ENCODE measurements around the gene CYP2A6.
A peak's percentile ranks its signal among the peaks of the same experiment; 100 is the strongest.

CYP2A6 gene

GRCh38 chr19:40803170-40803856 is 46.9 kb downstream of the CYP2A6 start:
- peak overlapping the region; percentile 80 to 99 (median 98) for H3K4me3 Mint-ChIP-seq
- TF ChIP-seq CTCF (IDR thresholded peaks at IDR 0.05; ENCODE audit: unreplicated experiment in 3 of 3), result no peak
- H3K4me1 Mint-ChIP-seq, result peaks cover 58% of the 10 kb centered on the region
- peak overlapping the region; percentile 69 to 79 (median 75) for H3K27ac Mint-ChIP-seq
- H3K9me3 Mint-ChIP-seq, result no peaks in the 10 kb centered on the region
- peaks cover 31% of the 10 kb centered on the region for H3K36me3 Mint-ChIP-seq (ENCODE audit: low read depth)
- H3K27me3 Mint-ChIP-seq (ENCODE audit: low read depth), result no peaks in the 10 kb centered on the region

DNA sequence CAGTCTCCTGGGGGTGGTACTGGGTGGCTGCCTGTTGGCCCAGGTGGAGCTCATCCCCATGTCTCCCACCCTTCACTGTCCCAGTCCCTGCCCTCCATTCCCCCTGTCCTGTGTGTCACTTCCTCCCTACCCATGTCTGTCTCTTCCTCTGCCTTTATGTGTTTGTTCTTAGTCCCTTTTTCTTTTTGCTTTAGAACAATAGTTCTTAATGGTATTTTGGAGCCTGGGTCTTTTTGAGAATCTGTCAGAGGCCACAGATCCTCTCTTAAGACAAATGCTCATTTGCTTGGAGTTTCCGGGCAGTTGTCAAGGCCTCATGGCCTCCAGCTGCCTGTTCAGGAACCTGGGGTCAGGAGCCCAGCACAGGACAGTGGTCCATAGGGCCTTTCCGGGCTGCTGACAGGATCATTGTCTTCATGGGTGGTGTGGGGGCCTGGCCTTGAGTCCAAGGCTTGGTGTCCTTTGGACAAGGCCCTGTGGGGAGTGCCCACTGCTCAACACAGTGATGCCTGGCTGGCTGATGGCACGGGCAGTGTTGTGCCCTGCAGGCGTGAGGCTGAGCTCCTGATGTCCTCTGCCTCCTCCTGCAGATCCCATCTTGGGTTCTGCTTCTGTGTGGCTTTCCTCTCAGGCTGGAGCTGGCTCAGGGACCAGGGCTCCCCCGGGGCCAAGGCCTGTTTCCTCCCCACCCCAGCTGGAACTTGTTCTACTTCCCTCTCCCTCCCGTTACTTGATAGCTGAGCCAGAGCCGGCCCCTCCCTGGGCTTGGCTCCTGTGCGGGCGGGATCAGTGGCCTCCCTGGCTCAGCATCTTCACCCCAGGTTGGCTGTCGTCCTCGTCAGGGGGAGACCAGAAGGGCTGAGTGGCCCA is 47.7 kb downstream of the CYP2A6 start:
- Mint-ChIP-seq H3K27ac (peak overlapping the region; percentile 77 to 81 (median 79)), H3K27me3 (ENCODE audit: low read depth) (no peaks in the 10 kb centered on the region), H3K4me1 (peaks cover 62% of the 10 kb centered on the region), H3K36me3 (ENCODE audit: low read depth) (peaks cover 27% of the 10 kb centered on the region), H3K4me3 (peak overlapping the region; percentile 80 to 99 (median 98)), H3K9me3 (no peaks in the 10 kb centered on the region)
- TF ChIP-seq CTCF (IDR thresholded peaks at IDR 0.05; ENCODE audit: unreplicated experiment in 3 of 3), result no peak

DNA sequence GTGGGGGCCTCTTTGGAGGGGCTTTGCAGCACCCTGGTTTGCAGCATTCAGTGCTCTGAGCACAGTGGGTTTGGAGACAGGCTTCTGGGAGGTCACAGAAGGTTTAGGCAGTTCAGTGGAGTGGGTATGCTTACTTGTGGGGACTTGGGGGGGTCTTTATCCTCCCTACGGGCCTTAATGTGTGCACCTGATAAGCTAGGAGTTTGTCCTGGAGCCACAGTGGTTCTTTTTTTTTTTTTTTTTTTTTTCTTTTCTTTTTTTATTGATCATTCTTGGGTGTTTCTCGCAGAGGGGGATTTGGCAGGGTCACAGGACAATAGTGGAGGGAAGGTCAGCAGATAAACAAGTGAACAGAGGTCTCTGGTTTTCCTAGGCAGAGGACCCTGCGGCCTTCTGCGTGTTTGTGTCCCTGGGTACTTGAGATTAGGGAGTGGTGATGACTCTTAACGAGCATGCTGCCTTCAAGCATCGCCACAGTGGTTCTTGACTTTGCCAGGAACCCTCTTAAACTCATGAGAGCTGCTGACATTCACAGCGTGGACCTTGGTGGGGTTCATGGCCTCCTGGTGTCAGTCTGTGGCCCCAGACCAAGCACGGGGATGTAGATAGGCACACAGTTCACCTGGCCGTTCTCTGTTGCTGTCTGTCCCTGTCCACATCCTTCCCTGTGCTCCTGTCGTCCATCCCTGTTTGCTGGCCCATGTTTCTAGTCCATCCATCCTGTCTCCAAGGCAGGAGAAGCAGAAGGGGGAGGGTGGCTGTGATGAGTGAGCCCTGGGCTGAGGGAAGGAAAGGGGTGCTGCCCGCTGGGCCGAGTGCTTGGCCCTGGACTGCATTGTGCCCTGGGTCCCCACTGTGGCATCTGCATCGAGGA is 48.6 kb downstream of the CYP2A6 start:
- peak overlapping the region; percentile 80 to 99 (median 98) for H3K4me3 Mint-ChIP-seq
- peaks cover 58% of the 10 kb centered on the region for H3K4me1 Mint-ChIP-seq
- TF ChIP-seq CTCF (IDR thresholded peaks at IDR 0.05; ENCODE audit: unreplicated experiment in 3 of 3), result no peak
- H3K36me3 Mint-ChIP-seq (ENCODE audit: low read depth), result peaks cover 27% of the 10 kb centered on the region
- peak overlapping the region; percentile 77 to 81 (median 79) for H3K27ac Mint-ChIP-seq
- no peaks in the 10 kb centered on the region for H3K9me3 Mint-ChIP-seq
- no peaks in the 10 kb centered on the region for H3K27me3 Mint-ChIP-seq (ENCODE audit: low read depth)

DNA sequence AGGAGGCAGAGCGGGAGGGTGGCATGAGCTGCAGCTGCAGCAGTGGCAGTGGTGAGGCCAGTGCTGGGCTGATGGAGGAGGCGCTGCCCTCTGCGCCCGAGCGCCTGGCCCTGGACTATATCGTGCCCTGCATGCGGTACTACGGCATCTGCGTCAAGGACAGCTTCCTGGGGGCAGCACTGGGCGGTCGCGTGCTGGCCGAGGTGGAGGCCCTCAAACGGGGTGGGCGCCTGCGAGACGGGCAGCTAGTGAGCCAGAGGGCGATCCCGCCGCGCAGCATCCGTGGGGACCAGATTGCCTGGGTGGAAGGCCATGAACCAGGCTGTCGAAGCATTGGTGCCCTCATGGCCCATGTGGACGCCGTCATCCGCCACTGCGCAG is 49.3 kb downstream of the CYP2A6 start:
- no peak for TF ChIP-seq CTCF (IDR thresholded peaks at IDR 0.05; ENCODE audit: unreplicated experiment in 3 of 3)
- peaks cover 51% of the 10 kb centered on the region for H3K4me1 Mint-ChIP-seq
- H3K36me3 Mint-ChIP-seq (ENCODE audit: low read depth), result peaks cover 27% of the 10 kb centered on the region
- no peaks in the 10 kb centered on the region for H3K27me3 Mint-ChIP-seq (ENCODE audit: low read depth)
- H3K27ac Mint-ChIP-seq, result no peak overlapping the region
- no peaks in the 10 kb centered on the region for H3K9me3 Mint-ChIP-seq
- H3K4me3 Mint-ChIP-seq, result peak overlapping the region; percentile 98 to 99 (median 99)

GRCh38 chr19:40800339-40800996 is 49.8 kb downstream of the CYP2A6 start:
- no peak for TF ChIP-seq CTCF (IDR thresholded peaks at IDR 0.05; ENCODE audit: unreplicated experiment in 3 of 3)
- no peaks in the 10 kb centered on the region for H3K9me3 Mint-ChIP-seq
- peak overlapping the region; percentile 92 to 98 (median 96) for H3K27ac Mint-ChIP-seq
- peaks cover 27% of the 10 kb centered on the region for H3K36me3 Mint-ChIP-seq (ENCODE audit: low read depth)
- no peaks in the 10 kb centered on the region for H3K27me3 Mint-ChIP-seq (ENCODE audit: low read depth)
- peak overlapping the region; percentile 98 to 99 (median 99) for H3K4me3 Mint-ChIP-seq
- peaks cover 46% of the 10 kb centered on the region for H3K4me1 Mint-ChIP-seq

Data from nephron (organoid).